ENCODE measurements around the gene SRSF1. TPM values are rescaled to one million over a fixed set of nuclear protein-coding genes. Genes with fewer than 3 reads are reported as not detected.

Gene SRSF1
- total RNA-seq, 2 experiments from 2014 or later, result 441 to 469 TPM

DNA sequence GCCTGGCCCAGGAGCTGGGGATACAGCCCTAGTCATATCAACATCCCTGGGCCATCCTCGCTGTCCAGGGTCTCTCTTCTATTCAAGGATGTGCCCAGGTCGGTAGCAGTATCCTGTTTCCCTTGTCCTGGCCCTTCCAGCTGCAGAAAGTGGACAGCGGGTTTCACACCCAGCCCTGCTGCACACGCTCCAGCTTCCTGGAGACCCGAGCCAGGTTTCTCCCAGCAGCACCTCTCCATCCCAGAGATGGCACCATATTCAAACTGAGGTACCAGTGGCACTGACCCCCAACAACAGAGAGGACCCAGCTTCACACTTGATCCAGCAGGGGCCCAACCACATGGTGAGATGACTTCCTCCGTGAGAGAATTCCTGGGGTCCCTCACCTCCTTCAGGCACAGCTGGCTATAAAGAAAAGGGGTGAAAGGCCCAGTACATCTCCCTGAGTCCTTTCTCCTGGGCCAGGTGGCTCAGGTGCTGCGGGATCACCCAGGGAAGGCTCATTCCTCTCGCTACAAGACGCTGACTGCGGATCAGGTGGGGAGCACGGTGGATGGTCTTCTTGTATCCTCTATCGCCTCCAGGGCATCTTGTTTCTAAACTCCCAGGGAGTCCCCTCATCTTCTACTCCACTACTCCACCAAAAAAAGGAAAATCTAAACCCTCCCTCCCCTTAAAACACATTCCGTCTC lies 53.2 kb downstream of the SRSF1 start:
- Mint-ChIP-seq H3K4me1 (peaks cover 30% of the 10 kb centered on the region), H3K36me3 (no peaks in the 10 kb centered on the region), H3K27me3 (peaks cover 47% of the 10 kb centered on the region), H3K4me3 (peak overlapping the region; percentile 37), H3K27ac (no peak overlapping the region), H3K9me3 (no peaks in the 10 kb centered on the region)
- no peak for DNase-seq

Other genes with a start within 250 kb of the SRSF1 start
- 10 to 100 TPM; 85.0 to 91.4 TPM for gene MRPS23, start 157.2 kb downstream of the SRSF1 start, total RNA-seq
- gene CUEDC1, start 51.8 kb downstream of the SRSF1 start, total RNA-seq, result under 1 TPM; 0.14 to 0.18 TPM
- 10 to 100 TPM; 22.8 to 23.0 TPM for gene VEZF1, start 19.0 kb downstream of the SRSF1 start, total RNA-seq
- gene DYNLL2, start 76.2 kb upstream of the SRSF1 start, total RNA-seq, result 10 to 100 TPM; 33.4 to 33.5 TPM
- under 1 TPM; 0.14 to 0.22 TPM for gene OR4D1, start 141.1 kb upstream of the SRSF1 start, total RNA-seq
- not detected for gene OR4D2, start 159.7 kb upstream of the SRSF1 start, total RNA-seq
- not detected for gene EPX, start 185.5 kb upstream of the SRSF1 start, total RNA-seq
- 10 to 100 TPM; 24.3 to 27.0 TPM for gene MKS1, start 212.0 kb upstream of the SRSF1 start, total RNA-seq
- not detected for gene LPO, start 231.3 kb upstream of the SRSF1 start, total RNA-seq

Measured in activated naive CD8-positive, alpha-beta T cell treated with anti-CD3 and anti-CD28 coated beads for 36 hours (primary cell).